Kidney capillary endothelial cell (primary cell): Measurements from ENCODE around the gene SYMPK.
"Not testable (repeated sequence)": the region's sequence is repeated elsewhere in the genome, so short reads cannot be mapped to it uniquely, and the experiment has no call there.

Experiments
- DNase-seq: peaks from one replicate; pipeline ENCODE4 v3.0.0-alpha.2; 2018; ENCODE audit warnings: low spot score

SYMPK gene

DNA sequence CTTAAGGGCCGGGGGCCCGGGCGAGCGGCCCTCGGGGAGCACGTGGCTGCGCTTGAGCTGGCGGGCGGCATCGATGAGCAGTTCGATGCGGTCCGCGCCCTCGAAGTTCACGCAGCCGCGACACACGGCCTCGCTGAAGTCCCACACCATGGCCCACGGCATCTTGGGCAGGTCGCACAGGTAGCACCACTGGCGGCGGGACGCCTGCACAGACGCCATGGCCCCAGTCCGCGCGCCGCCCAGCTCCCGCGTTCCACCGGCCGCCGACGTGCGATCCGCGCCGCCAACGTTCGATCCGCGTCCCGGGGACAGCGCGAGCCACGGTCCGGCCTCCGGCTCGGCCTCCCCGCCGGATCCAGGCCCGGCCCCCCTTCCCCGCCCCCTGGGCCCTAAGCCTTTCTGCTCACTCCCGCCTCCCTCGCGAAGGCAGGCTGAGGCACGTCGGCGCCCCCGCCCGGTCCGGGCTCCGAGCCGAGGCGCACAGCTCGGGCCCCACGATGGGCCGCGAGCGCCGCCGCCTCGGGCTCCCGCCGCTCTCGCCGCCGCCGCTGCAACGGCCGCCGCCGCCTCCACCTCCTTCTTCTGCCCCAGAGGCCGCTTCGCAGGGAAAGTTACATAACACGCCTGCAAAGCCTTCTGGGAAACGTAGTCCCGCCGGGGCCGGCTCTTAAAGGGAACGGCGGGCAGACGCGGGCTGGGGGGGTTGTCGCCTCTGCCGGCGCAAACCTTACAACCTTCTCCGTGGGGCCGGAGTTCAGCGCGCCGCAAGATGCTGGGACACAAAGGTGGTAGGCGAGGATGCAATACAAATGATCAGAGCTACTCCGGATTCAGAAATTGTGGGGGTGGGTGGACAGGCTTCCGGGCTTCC lies 22.8 kb upstream of the SYMPK start, which contains the start of gene IRF2BP1:
TSS of gene IRF2BP1 (minus strand) at position 586 of the 871 bp plus-strand sequence. CDS start at position 219, 367 bp downstream.
- peak; percentile 77 for DNase-seq

DNA sequence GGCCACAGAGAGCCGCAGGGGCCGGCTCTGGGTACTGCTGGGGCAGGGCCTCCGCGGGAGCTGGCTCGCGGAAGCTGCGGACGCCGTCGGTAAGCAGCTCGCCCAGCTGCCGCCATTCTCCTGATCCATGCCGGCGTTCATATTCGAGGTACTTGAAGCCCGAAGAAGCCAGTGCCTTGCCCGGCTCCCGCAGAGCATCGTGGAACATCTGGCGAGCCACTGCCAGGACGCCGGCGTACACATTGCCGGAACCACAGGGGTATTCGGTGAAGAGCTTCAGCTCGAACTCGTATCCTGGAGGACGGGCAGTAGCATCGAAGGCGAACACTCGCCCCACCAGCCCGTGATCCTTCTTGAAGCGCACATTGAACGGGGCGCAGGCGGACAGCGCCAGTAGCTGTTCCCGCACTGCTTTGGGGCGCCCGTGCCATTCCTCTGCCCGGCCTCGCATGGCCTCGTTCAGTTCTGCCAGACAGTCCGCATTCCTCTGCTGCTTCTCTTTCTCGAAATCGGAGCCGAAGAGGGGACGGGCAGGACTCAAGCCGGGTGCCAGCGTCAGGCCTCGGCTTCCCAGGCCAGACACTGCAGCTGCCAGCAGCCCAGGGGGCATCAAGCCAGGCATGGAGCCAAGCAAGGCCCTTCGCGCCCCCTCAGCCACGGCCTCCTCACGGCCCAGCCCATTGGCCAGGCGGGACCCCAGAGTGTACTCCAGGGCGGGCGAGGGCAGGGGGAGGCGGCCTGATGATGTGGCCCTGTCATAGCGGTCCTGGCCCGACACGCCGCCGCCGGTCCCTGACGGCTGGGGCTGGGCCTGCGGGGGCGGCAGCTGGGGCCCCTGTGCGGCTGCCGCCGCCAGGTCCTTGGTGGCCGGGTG lies 22.0 kb upstream of the SYMPK start:
- DNase-seq = no peak

- no peak for DNase-seq
Measured at GRCh38 chr19:45883881-45884681, 21.1 kb upstream of the SYMPK start.

- no peak for DNase-seq
Measured at GRCh38 chr19:45883586-45883880, 20.6 kb upstream of the SYMPK start.

DNA sequence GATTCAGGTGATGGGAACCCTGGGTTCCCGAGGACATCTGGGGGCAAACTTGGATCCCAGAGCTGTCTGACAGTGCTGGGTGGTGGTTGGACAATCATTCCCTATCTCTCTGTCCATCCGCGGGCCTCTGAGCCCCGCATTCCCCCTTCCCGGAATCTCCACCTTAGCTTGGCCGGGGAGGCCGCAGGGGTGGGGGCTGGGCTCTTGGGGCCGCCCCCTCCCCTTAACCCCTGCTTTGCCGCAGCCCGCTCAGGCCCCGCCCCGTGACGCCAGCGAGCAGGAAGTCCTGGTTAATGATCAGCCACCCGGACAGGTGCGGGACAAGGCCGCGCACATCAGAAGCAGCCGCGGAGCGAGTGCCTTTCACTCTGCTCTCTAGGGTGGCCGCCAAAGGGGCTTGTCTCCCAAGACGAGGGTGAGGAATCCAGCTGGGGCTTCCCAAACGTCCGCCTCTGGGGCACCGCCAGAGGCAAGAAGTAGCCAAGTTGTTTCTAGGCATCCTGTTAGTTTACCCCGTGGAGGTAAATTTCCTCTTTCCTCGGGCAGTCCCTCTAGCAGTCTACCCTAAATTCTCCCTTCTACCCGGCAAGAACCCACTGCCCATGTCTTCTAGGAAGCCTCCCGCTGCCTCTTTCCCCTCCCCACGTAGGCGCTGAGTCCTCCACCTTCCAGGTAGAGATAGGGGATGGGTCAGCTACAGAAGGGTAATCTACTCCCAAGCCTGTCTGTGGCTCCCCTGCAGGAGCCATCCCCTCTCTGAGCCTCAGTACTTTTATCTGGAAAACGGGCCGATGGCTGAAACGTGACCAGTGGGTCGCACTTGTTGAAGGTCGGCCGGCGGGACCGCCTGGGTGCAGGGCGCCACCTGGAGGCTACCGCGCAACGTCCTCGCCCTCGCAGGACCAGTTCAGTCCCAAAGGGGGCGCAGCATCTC lies 20.0 kb upstream of the SYMPK start:
- peak; percentile 78 for DNase-seq

DNA sequence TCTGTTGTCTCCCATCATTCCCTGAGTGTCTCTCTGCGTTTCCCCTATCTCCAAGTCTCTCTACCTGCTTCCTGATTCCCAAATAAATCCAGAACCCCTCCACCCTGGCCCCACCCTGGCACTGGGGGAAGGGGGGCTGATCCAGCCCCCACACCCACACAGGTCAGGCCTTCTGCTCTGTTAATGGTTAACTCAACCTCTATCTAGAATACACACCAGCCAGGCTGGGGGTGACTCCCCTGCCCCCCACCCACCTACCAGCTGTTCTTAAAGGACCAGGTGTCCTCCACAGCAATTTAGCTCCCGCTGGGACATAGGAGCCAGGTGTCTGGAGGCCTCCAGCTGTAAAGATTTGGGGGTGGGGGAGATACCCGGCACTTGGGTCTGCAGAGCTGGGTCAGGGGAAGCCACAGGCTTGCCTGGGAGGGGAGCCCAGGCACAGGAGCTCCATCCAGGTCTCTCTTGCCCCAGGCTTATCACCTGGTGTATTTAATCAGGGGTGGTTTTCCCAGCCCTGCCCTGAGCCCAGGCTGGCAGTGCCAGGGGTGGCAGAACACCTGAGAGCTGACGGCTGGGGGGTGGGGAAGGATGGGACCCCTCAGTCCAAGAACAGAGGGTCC lies 19.1 kb upstream of the SYMPK start:
- DNase-seq = no peak

- no peak for DNase-seq
Measured at GRCh38 chr19:45881082-45881908, 18.3 kb upstream of the SYMPK start.

DNA sequence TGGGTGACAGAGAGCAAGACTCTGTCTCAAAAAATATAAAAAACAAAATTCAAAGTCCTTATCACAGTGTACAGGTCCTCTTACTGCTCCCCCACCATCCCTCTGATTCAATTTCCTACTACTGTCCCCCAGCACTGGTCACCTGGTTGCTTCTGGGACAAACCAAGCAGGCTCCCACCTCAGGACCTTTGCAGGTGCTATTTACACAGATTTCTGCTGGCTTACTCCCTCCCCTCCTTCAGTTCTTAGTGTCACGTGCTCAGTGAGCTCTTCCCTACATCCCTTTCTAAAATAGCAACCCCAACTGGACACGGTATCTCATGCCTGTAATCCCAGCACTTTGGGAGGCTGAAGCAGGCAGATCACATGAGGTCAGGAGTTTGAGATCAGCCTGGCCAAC lies 17.0 kb upstream of the SYMPK start:
- DNase-seq = no peak

- no peak for DNase-seq
Measured at GRCh38 chr19:45879055-45879454, 16.1 kb upstream of the SYMPK start.

DNA sequence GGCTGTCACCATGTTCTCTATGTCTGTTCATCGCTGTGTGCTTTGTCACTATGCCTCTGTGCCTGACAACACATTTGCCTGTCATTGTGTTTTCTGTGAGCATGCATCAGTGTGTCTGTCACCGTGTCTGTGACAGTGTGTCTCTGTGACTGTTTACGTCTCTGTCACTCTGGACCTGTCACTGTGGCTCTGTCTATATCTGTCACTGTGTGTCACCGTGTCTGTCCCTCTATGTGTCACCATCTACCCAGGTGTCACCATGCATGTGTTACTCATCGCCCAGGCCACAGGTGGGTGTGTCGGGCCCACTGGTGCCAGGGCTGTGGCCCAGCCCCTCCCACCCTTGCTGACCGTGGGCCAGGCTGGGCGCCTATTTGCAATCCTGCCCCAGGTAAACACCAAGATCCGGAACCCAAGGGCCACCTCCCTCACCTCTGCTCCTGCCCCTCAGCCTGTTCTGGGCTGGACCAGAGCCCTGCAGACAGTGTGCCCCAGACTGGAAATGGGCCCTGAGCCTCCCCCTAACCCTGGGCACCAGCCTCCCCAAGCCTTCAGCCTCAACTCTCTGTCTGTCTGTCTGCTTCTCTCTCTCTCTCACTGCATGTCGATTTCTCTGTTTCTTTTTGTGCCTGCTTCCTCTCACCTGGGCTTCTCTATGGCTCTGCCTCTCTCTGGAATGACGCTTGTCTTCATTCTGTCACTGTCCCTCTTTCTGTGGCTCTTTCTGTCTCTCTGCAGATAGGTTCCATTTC lies 15.3 kb upstream of the SYMPK start:
- no peak for DNase-seq

- no peak for DNase-seq
Measured at GRCh38 chr19:45876411-45877197, 13.7 kb upstream of the SYMPK start.

DNA sequence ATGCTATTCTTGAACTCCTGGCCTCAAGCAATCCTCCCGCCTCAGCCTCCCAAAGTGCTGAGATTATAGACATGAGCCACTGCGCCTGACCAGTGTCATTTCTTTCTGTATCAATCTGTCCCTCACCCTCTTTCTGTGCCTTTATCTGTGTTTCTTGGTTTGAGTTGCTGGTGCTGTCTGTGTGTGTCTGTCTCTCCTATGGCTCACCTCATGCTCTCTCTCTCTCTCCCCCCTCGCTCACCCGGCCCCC lies 13.1 kb upstream of the SYMPK start:
- no peak for DNase-seq

- DNase-seq = no peak
Measured at GRCh38 chr19:45874620-45874966, 11.6 kb upstream of the SYMPK start.

GRCh38 chr19:45873219-45873772 lies 10.3 kb upstream of the SYMPK start:
- no peak for DNase-seq

DNA sequence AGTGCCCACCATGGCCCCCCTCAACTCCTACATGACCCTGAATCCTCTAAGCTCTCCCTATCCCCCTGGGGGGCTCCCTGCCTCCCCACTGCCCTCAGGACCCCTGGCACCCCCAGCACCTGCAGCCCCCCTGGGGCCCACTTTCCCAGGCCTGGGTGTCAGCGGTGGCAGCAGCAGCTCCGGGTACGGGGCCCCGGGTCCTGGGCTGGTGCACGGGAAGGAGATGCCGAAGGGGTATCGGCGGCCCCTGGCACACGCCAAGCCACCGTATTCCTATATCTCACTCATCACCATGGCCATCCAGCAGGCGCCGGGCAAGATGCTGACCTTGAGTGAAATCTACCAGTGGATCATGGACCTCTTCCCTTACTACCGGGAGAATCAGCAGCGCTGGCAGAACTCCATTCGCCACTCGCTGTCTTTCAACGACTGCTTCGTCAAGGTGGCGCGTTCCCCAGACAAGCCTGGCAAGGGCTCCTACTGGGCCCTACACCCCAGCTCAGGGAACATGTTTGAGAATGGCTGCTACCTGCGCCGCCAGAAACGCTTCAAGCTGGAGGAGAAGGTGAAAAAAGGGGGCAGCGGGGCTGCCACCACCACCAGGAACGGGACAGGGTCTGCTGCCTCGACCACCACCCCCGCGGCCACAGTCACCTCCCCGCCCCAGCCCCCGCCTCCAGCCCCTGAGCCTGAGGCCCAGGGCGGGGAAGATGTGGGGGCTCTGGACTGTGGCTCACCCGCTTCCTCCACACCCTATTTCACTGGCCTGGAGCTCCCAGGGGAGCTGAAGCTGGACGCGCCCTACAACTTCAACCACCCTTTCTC lies 9.4 kb upstream of the SYMPK start:
- no peak for DNase-seq

GRCh38 chr19:45870798-45871197 lies 7.9 kb upstream of the SYMPK start:
- no peak for DNase-seq

- DNase-seq = not testable (repeated sequence)
Measured at GRCh38 chr19:45867241-45867640, 4.3 kb upstream of the SYMPK start.
